ENCODE results near the gene MED15. TPM values are rescaled to one million over a fixed set of nuclear protein-coding genes. Genes with fewer than 3 reads are reported as not detected.
A peak's percentile ranks its signal among the peaks of the same experiment; 100 is the strongest.
"Not testable (repeated sequence)": the region's sequence is repeated elsewhere in the genome, so short reads cannot be mapped to it uniquely, and the experiment has no call there.

MED15 gene
- total RNA-seq, 1 donor from 2014 or later: 11.9 TPM

DNA sequence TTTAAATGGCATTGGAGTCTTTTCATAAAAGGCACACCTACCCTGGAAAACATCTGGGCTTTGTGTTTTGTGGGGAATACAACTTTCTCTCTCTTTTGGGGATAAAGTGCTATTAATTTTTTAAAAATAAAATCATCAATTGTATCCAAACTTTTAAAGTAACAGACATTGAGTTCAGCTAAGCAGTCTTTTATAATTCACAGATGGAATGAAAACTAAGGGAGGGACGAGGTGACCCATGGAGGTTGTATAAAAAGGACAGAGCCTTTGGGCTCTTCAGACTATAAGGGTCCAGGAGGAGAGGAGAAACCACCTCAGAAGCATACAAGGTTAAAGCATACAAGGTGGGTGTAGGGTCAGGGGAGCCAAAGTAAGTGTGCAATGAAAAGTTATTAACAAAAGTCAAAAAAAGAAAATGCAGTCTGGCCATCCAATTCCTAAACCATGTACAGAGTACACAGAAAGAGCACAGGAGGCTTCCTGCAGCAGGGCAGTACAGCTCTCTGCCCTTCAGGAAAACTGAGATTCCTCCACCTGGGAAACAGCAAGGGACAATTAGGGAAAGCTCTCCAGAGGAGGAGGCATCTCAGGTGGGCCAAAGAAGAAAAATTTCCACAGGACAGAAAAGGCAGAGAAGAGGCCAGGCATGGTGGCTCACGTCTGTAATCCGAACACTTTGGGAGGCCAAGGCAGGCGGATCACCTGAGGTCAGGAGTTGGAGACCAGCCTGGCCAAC lies 22.3 kb upstream of the MED15 start:
- DNase-seq: no peak

DNA sequence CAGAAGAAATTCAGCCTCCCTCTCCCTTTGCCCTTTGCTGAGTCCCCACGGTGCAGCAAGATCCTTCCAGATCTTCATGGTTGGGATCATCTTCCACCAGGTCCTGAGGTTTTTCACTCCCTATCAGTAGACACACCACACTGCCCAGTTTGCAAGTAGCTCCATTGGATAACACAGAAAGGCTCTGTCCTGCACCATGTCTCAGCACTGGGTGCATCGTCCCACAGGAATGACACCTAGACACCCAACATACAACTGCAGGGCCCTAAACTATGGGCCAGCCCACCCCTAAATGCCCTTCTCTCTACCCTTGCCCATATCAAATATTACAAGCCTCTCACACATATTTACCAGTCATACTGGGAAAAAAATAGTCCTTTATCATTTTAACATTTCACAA lies 21.2 kb upstream of the MED15 start:
- DNase-seq: no peak

DNA sequence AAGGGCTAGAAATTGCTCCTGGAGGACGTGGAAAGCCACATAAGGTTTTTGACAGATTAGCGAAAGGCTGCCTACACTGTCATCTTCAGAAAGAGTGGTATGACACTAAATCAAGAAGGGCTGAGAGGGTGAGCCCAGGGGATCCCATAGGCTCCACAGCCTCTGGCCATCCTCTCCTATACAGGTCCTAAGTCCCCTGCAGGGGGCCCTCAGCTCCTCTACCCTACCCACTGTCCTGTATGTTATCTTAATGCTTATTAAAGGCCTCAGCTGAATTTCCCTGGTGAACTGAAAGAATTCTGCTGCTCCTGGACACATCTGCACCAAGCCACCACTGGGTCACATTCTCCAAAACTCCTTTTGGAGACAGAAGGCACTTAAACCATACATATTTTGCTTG lies 19.7 kb upstream of the MED15 start:
- DNase-seq: no peak

DNA sequence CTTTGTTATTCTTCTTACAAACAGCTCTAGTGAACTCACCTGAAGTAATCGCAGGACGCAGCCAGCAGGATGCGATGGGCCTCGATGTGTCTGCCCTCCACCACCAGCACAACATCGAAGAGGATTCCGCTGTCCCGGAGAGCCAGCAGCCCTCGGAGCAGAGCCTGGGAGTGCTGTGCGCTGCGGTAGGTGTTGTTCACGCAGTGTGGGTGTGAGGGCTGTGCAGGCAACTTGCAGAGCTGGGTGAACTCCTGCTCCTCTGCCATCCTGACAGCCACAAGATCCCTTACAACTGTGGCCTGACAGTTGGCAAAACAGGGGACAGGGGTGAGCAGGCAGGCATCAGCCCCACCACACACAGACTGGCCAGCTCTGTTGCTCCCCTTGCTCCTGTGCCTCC lies 18.5 kb upstream of the MED15 start:
- no peak for DNase-seq

DNA sequence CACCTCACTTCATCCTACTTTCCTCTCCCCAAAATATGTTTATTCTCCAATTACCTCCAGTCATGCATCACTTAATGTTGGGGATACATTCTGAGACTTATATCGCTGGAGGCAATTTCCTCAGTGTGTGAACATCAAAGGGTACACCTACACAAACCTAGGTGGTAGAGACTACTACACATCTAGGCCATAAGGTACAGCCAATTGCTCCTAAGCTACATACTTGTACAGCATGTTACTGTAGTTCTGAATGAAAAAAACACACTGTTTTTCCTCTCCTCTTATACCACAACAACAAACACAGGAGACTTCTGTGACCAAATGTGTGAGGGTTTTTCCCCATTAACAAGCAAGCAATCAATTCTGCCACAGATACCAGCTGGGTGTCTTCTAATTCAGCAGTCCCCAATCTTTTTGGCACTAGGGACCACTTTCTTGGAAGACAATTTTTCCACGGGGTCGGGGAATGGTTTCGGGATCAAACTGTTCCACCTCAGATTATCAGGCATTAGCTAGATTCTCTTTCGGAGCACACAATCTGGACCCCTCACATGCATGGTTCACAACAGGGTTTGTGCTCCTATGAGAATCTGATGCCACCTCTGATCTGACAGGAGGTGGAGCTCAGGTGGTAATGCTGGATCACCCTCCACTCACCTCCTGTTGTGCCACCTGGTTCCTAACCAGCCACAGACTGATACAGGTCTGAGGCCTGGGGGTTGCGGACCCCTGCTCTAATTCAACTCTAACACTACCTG lies 17.0 kb upstream of the MED15 start:
- DNase-seq: no peak

DNA sequence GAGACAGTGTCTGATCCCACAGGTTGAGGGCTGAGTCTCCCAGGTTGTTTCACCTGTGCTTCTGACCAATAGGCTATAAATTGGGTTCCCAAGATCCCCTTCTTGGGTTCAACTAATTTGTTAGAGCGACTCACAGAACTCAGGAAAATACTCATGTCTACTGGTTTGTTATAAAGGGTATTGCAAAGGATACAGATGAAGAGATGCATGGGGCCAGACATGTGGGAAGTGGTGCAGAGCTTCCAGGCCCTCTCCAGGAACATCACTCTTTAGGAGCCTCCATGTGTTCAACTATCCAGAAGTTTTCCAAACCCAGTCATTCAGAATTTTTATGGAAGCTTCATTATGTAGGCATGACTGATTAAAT lies 16.5 kb upstream of the MED15 start:
- no peak for DNase-seq

DNA sequence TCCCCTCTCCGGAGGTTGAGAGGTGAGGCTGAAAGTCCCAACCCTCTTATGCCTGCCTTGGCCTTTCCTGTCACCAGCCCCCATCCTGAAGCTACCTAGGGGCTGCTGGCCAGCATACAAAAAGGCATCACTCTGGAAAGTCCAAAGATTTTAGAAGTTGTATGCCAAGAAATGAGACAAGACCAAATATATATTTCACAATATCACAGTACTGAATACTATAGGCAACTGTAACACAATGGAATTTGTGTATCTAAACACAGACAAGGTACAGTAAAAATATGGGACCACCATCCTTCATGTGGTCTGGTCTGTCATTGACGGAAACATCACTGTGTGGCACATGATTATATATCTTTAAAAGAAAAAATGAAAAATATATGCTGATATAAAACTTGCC lies 16.1 kb upstream of the MED15 start:
- DNase-seq: no peak

DNA sequence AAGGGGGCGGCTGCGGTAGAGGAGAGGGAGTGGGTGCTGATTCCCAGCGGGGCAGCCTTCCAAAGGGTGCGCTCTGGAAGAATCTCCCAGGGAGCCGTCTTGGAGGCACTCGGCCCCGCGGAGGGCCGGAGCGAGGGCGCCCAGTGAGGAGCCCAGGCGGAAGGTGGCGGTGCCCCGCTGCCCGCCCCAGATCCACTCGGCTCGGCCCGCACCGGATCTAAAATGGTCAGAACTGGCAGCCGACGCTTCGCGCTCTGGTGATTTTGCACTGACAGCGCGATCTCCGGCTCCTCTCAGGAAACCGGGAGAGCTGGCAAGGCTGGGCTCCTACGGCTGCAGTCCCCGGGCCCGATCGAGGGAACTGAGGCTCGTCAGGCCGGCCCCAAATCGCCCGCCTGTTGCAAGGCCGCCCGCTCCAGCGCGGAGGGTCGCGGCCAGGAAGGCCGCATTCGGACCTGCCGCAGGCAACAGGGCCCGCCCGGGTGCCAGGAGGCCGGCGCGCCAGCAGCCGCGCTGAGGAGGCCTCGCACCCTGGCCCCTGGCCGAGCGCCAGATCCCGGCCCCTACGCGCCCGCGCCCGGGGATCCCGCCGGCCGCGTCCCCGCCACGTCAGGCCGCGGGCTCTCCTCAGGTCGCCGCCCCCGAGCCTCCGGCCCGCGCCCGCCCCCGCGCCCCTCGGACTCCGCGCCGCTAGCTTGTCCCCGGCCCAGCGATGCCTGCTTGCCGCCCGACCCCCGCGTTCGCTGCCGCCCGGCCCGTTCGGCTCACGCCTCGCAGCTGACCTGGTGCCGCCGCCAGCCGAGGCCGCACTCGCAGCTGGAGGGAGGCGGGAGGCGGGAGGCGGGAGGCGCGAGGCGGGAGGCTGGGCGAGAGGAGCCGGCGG lies 12.2 kb upstream of the MED15 start, which contains the start of gene KLHL22:
KLHL22 (minus strand) TSS at position 818 of the 883 bp plus-strand sequence. CDS start 6,584 bp downstream, outside the sequence.
- peak; percentile 54 for DNase-seq

DNA sequence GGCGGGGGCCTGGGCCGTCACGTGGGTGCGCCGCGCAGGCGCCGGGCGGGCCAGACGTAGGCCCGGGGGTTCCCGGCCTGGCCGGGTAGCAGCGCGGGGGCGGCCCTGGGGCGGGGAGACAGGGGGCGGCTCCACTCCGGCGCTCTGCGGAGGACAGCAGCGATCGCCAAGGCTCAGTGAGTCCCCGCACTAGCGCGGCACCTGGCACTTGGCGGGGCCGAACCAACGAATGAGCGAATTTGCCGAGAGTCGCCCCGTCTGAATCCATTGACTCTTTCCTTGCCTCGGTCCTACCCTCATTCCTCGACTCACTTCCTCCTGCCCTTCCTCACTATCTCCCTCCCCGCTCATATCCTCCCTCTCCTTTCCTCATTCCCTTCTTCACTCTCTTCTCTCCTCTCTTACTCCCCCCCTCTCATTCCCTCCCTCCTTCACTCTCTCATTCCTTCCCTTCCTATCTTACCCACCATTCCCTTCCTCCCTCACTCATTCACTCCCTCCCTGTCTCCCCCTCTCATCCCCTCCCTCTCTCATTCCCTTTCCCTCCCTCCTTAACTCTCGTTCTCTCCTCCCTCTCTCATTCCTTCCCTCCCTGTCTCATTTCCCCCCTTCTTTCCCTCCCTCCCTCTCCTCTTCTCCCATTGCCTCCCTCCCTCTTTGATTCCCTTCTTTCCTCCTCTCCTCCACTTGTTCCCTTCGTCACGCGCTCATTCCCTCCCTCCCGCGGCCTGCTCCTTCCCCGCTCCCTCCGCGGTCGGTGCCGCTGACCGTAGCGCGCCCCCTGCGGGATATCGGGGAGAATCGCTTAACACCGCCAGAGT lies 11.3 kb upstream of the MED15 start:
- peak; percentile 90 for DNase-seq

DNA sequence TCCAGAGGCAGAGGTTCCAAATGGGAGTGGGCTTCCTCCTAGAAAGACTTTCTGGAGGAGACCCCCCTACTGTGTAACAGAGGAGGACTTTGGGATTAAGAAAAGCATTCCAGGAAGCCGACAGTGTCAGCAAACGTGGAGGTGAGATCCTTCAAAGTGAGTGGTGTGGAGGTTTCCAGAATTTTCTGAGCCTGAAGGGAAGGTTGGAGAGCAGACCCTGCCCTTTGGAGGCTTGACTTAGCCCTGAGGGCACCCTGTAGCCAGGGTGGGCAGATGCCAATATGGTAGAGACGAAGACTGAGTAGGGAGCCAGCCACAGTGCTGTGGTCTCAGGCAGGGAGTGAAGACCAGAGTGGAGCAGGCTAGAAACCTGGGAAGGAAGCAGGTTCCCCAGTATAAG lies 10.0 kb upstream of the MED15 start:
- DNase-seq: no peak

DNA sequence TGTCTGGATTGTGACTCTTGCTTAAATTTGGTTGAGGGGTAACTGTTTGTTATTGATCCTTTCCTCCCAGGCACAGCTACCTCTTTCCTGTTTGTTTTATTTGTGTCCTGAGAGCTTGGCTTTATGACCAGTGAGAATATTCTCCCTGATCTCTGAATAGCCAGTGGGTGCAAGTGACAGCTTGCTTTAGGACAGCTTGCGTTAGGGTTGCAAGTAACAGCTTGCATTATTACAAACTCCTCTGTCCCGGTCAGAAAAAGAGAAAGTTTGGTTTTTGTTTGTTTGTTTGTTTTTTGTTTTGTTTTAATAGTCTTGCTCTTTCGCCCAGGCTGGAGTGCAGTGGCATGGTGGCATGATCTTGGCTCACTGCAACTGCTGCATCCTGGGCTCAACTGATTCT lies 8.5 kb upstream of the MED15 start:
- DNase-seq: no peak

DNA sequence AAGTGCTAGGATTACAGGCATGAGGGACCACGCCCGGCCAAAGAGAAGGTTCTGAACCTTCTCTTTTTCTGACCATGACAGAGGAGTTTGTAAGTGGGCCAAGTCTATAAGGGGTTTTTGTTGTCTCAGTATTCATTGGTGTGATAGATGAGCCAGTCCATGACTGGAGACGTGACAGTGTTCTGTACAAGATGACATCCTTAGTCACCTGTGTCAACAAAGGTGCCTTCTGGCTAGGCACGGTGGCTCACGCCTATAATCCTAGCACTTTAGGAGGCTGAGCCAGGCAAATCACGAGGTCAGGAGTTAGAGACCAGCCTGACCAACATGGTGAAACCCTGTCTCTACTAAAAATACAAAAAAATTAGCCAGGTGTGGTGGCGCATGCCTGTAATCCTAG lies 7.6 kb upstream of the MED15 start:
- DNase-seq: no peak

DNA sequence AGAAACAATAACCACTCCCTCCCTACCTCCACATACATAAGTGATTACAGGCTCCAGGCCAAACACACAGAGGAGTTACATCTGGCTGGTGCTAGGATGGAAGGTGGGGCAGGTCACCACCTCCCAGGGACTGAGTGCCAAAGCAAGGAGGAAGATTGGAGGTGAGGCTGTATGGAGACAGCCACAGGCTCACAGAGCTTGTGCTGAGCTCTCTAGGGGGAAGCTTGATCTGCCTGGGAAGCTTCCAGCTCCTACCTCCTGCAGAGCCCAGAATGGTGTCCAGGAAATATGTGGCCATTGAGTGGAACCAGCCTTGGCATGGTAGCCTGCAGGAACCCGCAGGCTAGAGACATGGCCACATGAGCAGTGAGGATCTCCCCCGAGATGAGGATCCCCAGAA lies 3.6 kb upstream of the MED15 start:
- no peak for DNase-seq

DNA sequence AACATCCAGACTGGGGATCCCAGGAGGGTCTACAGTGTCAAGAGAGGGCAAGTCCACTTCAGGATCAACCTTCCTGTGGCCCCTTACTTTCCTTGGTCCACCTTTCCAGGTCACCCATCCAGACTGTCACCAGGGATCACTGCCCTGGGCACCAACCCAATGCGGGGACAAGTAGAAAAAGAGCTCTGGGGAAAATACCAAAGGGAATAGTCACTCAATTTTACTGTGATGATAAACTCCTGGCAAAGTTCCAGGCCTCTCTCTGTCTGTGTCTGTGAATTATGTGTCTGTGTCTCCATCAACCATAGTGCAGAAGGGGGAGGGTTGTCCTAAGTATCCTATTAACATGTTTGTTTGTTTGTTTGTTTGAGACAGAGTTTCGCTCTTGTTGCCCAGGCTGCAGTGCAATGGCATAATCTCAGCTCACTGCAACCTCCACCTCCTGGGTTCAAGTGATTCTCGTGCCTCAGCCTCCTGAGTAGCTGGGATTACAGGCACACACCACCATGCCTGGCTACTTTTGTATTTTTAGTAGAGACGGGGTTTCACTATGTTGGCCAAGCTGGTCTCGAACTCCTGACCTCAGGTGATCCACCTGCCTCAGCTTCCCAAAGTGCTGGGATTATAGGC lies 3.0 kb upstream of the MED15 start:
- DNase-seq: not testable (repeated sequence)

DNA sequence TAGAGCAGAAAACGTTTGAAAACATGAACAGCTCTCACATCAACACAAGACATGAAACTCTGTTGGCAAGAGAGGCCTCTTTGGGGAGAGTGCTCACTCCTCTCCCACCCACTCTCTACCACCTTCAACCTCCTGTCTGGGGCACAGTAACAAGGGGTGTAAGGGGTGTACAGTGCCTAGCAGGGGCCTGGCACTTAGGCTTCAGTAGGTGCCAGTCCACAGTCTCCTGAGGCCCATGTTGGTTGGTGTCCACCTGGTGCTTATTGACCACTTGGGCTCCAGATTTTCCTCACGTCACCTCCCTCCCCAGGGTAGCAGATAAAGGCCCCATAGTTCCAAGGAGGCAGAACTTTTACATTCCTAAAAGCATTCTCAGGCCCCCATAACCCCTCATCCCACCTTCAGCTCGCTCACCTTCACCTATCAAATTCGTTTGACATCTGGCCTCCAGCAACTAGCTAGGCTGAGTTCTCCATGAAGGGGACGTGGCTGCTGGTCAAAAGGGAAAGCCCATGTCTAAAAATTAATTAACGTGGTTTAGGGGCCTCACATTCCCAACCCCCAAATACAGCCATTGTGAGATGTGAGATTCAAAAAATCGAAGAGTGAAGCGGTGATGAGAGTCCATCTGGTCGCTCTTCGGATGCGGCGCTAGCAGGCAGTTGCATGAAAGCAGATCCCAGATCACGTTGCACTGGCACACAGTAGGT lies 712 bp upstream of the MED15 start:
- DNase-seq: no peak

DNA sequence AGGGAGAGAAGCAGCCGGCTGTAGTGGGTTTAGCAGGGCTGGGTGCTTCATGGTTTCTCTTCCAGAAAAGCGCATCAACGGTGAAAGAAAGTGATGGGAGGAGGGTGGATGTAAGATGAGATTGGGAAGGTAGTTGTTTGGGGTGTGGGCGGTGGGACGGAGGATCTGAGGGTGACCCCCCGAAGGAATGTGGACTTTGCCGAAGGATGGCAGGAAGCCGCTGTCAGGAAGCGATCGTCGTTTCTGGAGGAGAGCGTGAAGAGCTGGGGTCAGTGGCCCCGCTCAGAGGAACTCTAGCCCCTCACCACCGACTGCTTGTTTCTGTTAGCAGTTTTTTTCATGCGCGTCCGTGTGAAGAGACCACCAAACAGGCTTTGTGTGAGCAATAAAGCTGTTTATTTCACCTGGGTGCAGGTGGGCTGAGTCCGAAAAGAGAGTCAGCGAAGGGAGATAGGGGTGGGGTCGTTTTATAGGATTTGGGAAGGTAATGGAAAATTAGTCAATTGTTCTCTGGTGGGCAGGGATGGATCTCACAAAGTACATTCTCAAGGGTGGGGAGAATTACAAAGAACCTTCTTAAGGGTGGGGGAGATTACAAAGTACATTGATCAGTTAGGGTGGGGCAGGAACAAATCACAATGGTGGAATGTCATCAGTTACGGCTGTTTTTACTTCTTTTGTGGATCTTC lies 801 bp downstream of the MED15 start:
- not testable (repeated sequence) for DNase-seq

DNA sequence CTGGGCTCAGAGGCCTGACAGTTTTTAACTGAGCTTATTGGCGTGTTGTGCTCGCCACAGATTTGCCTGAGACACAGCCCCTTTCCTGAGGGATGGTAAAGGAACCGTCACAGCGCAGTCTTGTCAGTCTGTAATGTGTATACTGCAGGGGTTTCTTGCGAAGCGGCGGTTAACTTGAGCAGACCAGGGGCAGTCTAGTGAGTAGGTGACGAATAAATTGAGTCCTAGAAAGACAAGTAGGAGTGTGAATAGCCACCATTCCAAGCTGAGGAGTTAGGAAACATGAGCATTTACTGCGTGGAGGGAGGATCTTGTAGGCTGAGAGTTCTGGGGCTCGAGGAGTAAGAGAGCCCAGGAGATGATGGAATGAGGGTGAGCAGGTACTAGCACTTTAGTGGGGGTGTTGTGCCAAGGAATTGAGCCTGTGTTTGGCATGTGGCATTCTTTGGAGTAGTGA lies 1.4 kb downstream of the MED15 start:
- no peak for DNase-seq

DNA sequence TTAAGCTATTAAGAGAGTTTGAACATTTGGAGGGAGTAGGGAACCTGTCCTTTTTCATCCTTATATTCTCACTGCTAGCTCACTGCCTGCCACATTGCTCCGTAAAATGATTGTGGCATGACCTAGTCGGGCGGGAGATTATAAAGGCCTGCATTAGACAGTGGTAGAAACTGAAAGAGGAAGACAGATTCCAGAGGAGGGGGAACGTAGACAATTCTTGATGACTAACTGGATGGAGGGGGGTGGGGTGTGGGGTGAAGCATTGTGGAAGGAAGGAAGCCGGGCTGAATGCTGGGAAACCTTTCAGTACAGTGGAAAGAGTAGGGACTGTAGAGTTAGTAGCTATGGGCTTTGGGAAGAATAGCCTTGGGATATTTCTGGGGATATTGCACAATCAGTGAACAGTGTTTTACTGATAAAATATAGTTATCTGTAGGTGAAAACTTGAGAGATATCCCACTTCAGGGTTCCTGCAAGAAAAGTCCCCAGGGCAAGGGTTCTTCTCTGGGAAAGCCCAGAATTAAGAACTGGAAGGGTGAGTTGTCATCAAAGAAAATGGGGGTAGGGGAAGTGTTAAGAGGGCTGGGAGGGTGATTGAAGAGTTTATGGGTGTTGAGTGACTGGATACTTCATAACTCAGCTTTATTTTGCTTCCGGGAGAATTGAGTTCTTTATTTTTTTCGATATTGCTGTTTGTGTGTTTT lies 2.1 kb downstream of the MED15 start:
- peak; percentile 26 for DNase-seq

DNA sequence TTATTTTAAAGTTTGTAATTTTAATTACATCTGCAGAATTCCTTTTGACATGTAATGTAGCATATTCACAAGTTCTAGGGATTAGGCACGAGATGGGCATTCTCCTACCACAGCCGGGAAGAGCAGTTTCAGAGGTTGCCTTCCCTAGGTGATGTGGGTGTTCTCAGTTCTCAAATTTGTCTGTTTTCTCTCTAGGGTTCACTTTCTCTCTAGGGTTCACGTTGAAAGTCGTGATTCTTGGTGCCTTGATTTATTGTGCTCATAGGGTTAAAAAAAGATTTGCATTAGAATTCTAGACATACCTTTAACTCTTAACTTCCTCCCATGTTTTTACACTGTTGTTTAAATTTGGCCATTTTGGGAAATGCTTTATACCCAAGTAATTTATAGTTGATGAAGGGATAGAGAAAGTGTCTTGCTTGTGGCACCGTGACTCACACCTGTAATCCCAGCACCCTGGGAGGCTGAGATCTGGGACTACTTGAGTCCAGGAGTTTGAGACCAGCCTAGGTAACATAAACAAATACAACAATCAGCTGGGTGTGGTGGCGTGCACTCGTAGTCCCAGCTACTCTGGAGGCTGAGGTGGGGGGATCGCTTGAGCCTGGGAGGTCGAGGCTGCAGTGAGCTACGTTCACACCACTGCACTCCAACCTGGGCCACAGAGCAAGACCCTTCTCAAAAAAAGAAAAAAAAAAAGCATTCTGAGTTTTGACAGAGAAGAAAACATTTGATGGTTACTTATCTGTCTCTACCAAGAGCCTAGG lies 3.6 kb downstream of the MED15 start:
- DNase-seq: no peak

Measured in occipital lobe (tissue), 2 donors.